MM.1S (cell line): ENCODE measurements around the gene MAPK10.

Experiments used
- EZH2 ChIP-seq: fragments of 300-600 bp; sonication (generic); optimal IDR thresholded peaks from 2 replicates; pipeline ENCODE3; 2017; ENCODE audit warnings: low read depth, mild to moderate bottlenecking, antibody characterized with exemption, low read length, mixed read lengths
- EZH2phosphoT487 ChIP-seq: fragments of 300-600 bp; sonication (generic); IDR thresholded peaks from 2 replicates; pipeline ENCODE4 v1.6.1; 2018; ENCODE audit warnings: antibody characterized with exemption, low read length
- TF ChIP-seq, protein P1 (sequence below): fragments of 300-600 bp; sonication (generic); IDR thresholded peaks from 2 replicates; pipeline ENCODE4 v1.5.1; 2016; ENCODE audit warnings: antibody characterized with exemption, low read length, mixed read lengths

DNA sequence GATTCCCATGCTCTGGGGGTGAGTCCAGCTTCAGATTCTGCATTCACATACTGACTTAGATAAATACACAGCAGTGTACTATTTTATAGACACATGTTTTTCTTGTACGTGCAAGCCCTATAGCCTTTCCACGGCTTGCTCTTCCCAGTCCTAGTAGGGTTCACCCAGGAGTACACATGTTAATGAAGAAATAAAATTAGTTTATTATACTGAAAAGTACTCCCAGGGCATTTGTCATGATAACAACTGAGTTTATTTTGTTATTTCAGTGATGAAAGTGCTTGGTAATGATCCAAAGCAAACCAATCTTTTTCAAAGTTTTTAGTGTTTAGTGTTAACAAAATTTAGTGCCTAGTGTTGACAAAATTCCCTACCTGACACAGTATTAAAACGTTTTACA is 21.3 kb downstream of the MAPK10 start:
- TF ChIP-seq, protein P1, sequence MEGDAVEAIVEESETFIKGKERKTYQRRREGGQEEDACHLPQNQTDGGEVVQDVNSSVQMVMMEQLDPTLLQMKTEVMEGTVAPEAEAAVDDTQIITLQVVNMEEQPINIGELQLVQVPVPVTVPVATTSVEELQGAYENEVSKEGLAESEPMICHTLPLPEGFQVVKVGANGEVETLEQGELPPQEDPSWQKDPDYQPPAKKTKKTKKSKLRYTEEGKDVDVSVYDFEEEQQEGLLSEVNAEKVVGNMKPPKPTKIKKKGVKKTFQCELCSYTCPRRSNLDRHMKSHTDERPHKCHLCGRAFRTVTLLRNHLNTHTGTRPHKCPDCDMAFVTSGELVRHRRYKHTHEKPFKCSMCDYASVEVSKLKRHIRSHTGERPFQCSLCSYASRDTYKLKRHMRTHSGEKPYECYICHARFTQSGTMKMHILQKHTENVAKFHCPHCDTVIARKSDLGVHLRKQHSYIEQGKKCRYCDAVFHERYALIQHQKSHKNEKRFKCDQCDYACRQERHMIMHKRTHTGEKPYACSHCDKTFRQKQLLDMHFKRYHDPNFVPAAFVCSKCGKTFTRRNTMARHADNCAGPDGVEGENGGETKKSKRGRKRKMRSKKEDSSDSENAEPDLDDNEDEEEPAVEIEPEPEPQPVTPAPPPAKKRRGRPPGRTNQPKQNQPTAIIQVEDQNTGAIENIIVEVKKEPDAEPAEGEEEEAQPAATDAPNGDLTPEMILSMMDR: no peak
- TF ChIP-seq EZH2 (no peak), EZH2phosphoT487 (no peak)
